WTC11 (cell line): ENCODE data around the gene AUP1. TPM values are rescaled to one million over a fixed set of nuclear protein-coding genes. Genes with fewer than 3 reads are reported as not detected.

Experiments used
- ATAC-seq: fragments of 200-7000 bp; cut with Tn5 transposase; 2 replicates; pipeline ENCODE4 v1.10.0; 2021; ENCODE audit warnings: mild to moderate bottlenecking, moderate library complexity
- CTCF ChIA-PET: fragments of 300-600 bp; sonication (Branson Sonifier 250); formaldehyde crosslinking; loops from one replicate; lab custom pipeline; 2021; ENCODE audit warnings: antibody characterized with exemption; lab: Charles Lee
- POLR2A ChIA-PET: fragments of 350-600 bp; sonication (Branson Sonifier 250); formaldehyde crosslinking; loops from one replicate; lab custom pipeline; 2021; ENCODE audit warnings: antibody characterized with exemption; lab: Charles Lee
- DNase-seq: peaks from one replicate; pipeline ENCODE4 v3.0.0; 2021; ENCODE audit warnings: low spot score
- H3K27ac Mint-ChIP-seq: 2 replicates; pipeline ENCODE4 v1.8.0; 2021; ENCODE audit warnings: mixed read lengths
- H3K27me3 Mint-ChIP-seq: 2 replicates; pipeline ENCODE4 v1.8.0; 2021; ENCODE audit warnings: low read depth, mild to moderate bottlenecking, moderate library complexity, mixed read lengths
- H3K36me3 Mint-ChIP-seq: 2 replicates; pipeline ENCODE4 v1.8.0; 2021; ENCODE audit warnings: mixed read lengths
- H3K4me1 Mint-ChIP-seq: 2 replicates; pipeline ENCODE4 v1.8.0; 2022; ENCODE audit warnings: mixed read lengths
- H3K4me3 Mint-ChIP-seq: 2 replicates; pipeline ENCODE4 v1.8.0; 2021; ENCODE audit warnings: mild to moderate bottlenecking, moderate library complexity, mixed read lengths
- H3K9me3 Mint-ChIP-seq: 2 replicates; pipeline ENCODE4 v1.8.0; 2021; ENCODE audit warnings: mixed read lengths
- ATF1 ChIP-seq: sonication (generic); formaldehyde crosslinking; IDR thresholded peaks from 2 replicates; pipeline ENCODE4 v1.8.1; 2023; ENCODE audit warnings: mild to moderate bottlenecking, moderate library complexity, missing genetic modification reagents
- ATF2 ChIP-seq: sonication (generic); formaldehyde crosslinking; IDR thresholded peaks from 2 replicates; pipeline ENCODE4 v1.8.1; 2022; ENCODE audit warnings: low read depth, missing genetic modification reagents, borderline replicate concordance
- ATF6 ChIP-seq: sonication (generic); formaldehyde crosslinking; IDR thresholded peaks from 2 replicates; pipeline ENCODE4 v1.8.1; 2023; ENCODE audit warnings: mild to moderate bottlenecking, missing genetic modification reagents
- CREB1 ChIP-seq: sonication (generic); formaldehyde crosslinking; IDR thresholded peaks from 2 replicates; pipeline ENCODE4 v1.8.0; 2023; ENCODE audit warnings: mild to moderate bottlenecking, missing genetic modification reagents
- E2F5 ChIP-seq: sonication (generic); formaldehyde crosslinking; IDR thresholded peaks from 2 replicates; pipeline ENCODE4 v1.8.1; 2022; ENCODE audit warnings: mild to moderate bottlenecking, moderate library complexity, missing genetic modification reagents
- FOXJ3 ChIP-seq: sonication (generic); formaldehyde crosslinking; IDR thresholded peaks from 2 replicates; pipeline ENCODE4 v1.9.0; 2021; ENCODE audit warnings: missing genetic modification reagents, mild to moderate bottlenecking, borderline replicate concordance
- FOXP1 ChIP-seq: sonication (generic); formaldehyde crosslinking; IDR thresholded peaks from 2 replicates; pipeline ENCODE4 v1.8.0; 2022; ENCODE audit warnings: missing genetic modification reagents, mild to moderate bottlenecking, moderate library complexity, borderline replicate concordance
- GRHL2 ChIP-seq: fragments of 250-450 bp; sonication (Bioruptor Pico); IDR thresholded peaks from 2 replicates; pipeline ENCODE4 v1.8.0; 2022; ENCODE audit warnings: mild to moderate bottlenecking, moderate library complexity; ENCODE audit not compliant: insufficient replicate concordance, severe bottlenecking
- GTF2I ChIP-seq: fragments of 250-450 bp; sonication (Bioruptor Pico); conservative IDR thresholded peaks from 2 replicates; pipeline ENCODE4 v1.4.0; 2021; ENCODE audit warnings: mild to moderate bottlenecking
- IRF2 ChIP-seq: sonication (generic); formaldehyde crosslinking; IDR thresholded peaks from 2 replicates; pipeline ENCODE4 v1.8.0; 2022; ENCODE audit warnings: low read depth, missing genetic modification reagents, borderline replicate concordance
- KAT7 ChIP-seq: sonication (generic); formaldehyde crosslinking; IDR thresholded peaks from 2 replicates; pipeline ENCODE4 v1.8.1; 2023; ENCODE audit warnings: missing genetic modification reagents, mild to moderate bottlenecking, borderline replicate concordance
- MAX ChIP-seq: sonication (generic); formaldehyde crosslinking; IDR thresholded peaks from 2 replicates; pipeline ENCODE4 v1.8.0; 2022; ENCODE audit warnings: mild to moderate bottlenecking, missing genetic modification reagents
- NR1H2 ChIP-seq: sonication (generic); formaldehyde crosslinking; IDR thresholded peaks from 2 replicates; pipeline ENCODE4 v1.9.0; 2021; ENCODE audit warnings: mild to moderate bottlenecking, moderate library complexity, missing genetic modification reagents
- PRDM15 ChIP-seq: sonication (generic); formaldehyde crosslinking; IDR thresholded peaks from 2 replicates; pipeline ENCODE4 v1.8.0; 2022; ENCODE audit warnings: missing genetic modification reagents
- SMAD4 ChIP-seq: sonication (generic); formaldehyde crosslinking; IDR thresholded peaks from 2 replicates; pipeline ENCODE4 v1.8.0; 2022; ENCODE audit warnings: mild to moderate bottlenecking, missing genetic modification reagents
- STAT6 ChIP-seq: sonication (generic); formaldehyde crosslinking; conservative IDR thresholded peaks from 2 replicates; pipeline ENCODE4 v1.8.1; 2023; ENCODE audit warnings: mild to moderate bottlenecking, low read depth, missing genetic modification reagents, moderate library complexity
- TEAD4 ChIP-seq: sonication (generic); formaldehyde crosslinking; IDR thresholded peaks from 2 replicates; pipeline ENCODE4 v1.8.0; 2022; ENCODE audit warnings: mild to moderate bottlenecking, missing genetic modification reagents
- ZNF396 ChIP-seq: fragments of 250-450 bp; sonication (Bioruptor Pico); IDR thresholded peaks from 2 replicates; pipeline ENCODE4 v1.8.0; 2021; ENCODE audit warnings: mild to moderate bottlenecking, moderate library complexity, borderline replicate concordance
- ZNF416 ChIP-seq: fragments of 250-450 bp; sonication (Bioruptor Pico); IDR thresholded peaks from 2 replicates; pipeline ENCODE4 v1.9.0; 2021; ENCODE audit warnings: mild to moderate bottlenecking, inconsistent platforms
- ZNF425 ChIP-seq: fragments of 250-450 bp; sonication (Bioruptor Pico); conservative IDR thresholded peaks from 2 replicates; pipeline ENCODE4 v1.9.0; 2021; ENCODE audit warnings: mild to moderate bottlenecking
- total RNA-seq: library from RNA; stranded (reverse); gene quantifications from 3 replicates; pipeline ENCODE4 v1.2.3, GENCODE V29; 2021

AUP1 gene
- total RNA-seq, 1 experiment from 2014 or later, result 84.9 TPM

- H3K27ac Mint-ChIP-seq, result no peak overlapping the region
- ChIA-PET CTCF (interaction anchor here (0.6 kb wide), 1 partner anchor 13 kb away, joined by 3 read pairs; no protein-coding TSS in a partner anchor), POLR2A (no interaction called here)
- no peak for TF ChIP-seq ATF1 (CRISPR knock-in tag)
- TF ChIP-seq E2F5 (CRISPR knock-in tag), result no peak
- TF ChIP-seq GRHL2 (CRISPR knock-in tag), result no peak
- TF ChIP-seq TEAD4, result no peak
- TF ChIP-seq IRF2 (CRISPR knock-in tag), result no peak
- TF ChIP-seq NR1H2 (CRISPR knock-in tag), result no peak
- no peak for TF ChIP-seq STAT6 (CRISPR knock-in tag)
- TF ChIP-seq ZNF425 (CRISPR knock-in tag), result no peak
- no peak for TF ChIP-seq FOXJ3 (CRISPR knock-in tag)
- no peak for TF ChIP-seq FOXP1 (CRISPR knock-in tag)
- no peak for TF ChIP-seq MAX (CRISPR knock-in tag)
- no peak for TF ChIP-seq ATF6
- TF ChIP-seq PRDM15 (CRISPR knock-in tag), result no peak
- no peak for TF ChIP-seq ZNF416
- TF ChIP-seq ATF2 (CRISPR knock-in tag), result no peak
- TF ChIP-seq SMAD4 (CRISPR knock-in tag), result no peak
- TF ChIP-seq KAT7 (CRISPR knock-in tag), result no peak
- TF ChIP-seq ZNF396 (CRISPR knock-in tag), result no peak
- TF ChIP-seq CREB1 (CRISPR knock-in tag), result no peak
- no peak for TF ChIP-seq GTF2I (CRISPR knock-in tag)
- H3K36me3 Mint-ChIP-seq, result no peaks in the 10 kb centered on the region
- ATAC-seq, result no peak
- H3K9me3 Mint-ChIP-seq, result no peaks in the 10 kb centered on the region
- H3K27me3 Mint-ChIP-seq, result peaks cover 30% of the 10 kb centered on the region
- no peak overlapping the region for H3K4me3 Mint-ChIP-seq
- DNase-seq, result no peak
- H3K4me1 Mint-ChIP-seq, result peaks cover 6% of the 10 kb centered on the region
These were observed 41.6 kb upstream of the AUP1 start for GRCh38 chr2:74571058-74571457.
